ENCODE results near the gene RASL10B. TPM values are rescaled to one million over a fixed set of nuclear protein-coding genes. Genes with fewer than 3 reads are reported as not detected.

RASL10B gene
- total RNA-seq, 1 donor from 2014 or later, result 20.1 TPM

DNA sequence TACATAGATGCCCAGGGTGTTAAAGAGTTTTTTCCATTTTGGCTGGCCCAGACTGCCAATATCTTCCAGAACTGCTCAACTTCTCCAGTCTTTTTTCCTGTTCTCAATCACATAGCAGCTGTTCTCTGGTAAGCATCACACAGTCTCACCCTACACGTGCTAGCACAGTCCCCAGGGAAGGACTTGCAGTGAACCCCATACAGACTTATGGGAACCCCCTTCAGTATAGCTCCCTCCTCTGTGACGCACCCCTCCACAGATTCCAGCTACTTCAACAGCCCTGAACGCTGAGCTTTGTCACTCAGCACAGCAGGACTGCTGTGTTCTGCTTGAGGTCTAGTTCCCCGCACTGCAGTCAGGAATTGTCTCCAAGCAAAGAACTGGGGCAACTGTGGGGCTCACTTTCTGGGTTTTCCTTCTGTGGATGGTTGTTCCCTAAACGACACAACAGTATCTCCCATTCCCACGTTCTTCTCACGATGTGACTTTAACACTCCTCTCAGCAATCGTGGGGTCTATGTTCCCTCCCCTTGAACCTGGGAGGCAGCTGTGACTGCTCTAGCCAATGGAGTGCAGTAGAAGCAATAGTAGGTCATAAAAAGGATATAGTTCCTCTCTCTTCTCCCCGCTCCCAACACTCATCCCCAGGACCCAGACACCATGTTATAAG is 60.4 kb downstream of the RASL10B start:
- Mint-ChIP-seq H3K27ac (no peak overlapping the region), H3K36me3 (no peaks in the 10 kb centered on the region), H3K9me3 (no peaks in the 10 kb centered on the region), H3K4me1 (peaks cover 15% of the 10 kb centered on the region), H3K27me3 (ENCODE audit: low read depth) (peaks cover 44% of the 10 kb centered on the region), H3K4me3 (no peak overlapping the region)
- TF ChIP-seq, protein P1, sequence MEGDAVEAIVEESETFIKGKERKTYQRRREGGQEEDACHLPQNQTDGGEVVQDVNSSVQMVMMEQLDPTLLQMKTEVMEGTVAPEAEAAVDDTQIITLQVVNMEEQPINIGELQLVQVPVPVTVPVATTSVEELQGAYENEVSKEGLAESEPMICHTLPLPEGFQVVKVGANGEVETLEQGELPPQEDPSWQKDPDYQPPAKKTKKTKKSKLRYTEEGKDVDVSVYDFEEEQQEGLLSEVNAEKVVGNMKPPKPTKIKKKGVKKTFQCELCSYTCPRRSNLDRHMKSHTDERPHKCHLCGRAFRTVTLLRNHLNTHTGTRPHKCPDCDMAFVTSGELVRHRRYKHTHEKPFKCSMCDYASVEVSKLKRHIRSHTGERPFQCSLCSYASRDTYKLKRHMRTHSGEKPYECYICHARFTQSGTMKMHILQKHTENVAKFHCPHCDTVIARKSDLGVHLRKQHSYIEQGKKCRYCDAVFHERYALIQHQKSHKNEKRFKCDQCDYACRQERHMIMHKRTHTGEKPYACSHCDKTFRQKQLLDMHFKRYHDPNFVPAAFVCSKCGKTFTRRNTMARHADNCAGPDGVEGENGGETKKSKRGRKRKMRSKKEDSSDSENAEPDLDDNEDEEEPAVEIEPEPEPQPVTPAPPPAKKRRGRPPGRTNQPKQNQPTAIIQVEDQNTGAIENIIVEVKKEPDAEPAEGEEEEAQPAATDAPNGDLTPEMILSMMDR (IDR thresholded peaks at IDR 0.05; ENCODE audit: unreplicated experiment), result no peak
- no peak for DNase-seq (ENCODE audit: low spot score in 2 of 2, unreplicated experiment in 2 of 2)

Other genes starting within 250 kb of the RASL10B start
- gene SLFN12L, start 194.0 kb upstream of the RASL10B start, total RNA-seq, result 0.09 to 0.18 TPM (median 0.09 TPM) in 3 replicates
- not detected in 3 replicates for gene SLFN14, start 170.8 kb upstream of the RASL10B start, total RNA-seq
- gene PEX12, start 153.1 kb upstream of the RASL10B start, total RNA-seq, result 5.0 to 7.5 TPM (median 5.1 TPM) in 3 replicates
- 155 to 158 TPM (median 155 TPM) in 3 replicates for gene AP2B1, start 144.3 kb upstream of the RASL10B start, total RNA-seq
- gene GAS2L2, start 21.6 kb downstream of the RASL10B start, total RNA-seq, result 0.09 to 0.20 TPM (median 0.11 TPM) in 3 replicates
- not detected in 3 replicates for gene C17orf50, start 29.2 kb downstream of the RASL10B start, total RNA-seq
- gene MMP28, start 64.0 kb downstream of the RASL10B start, total RNA-seq, result 0.34 to 0.86 TPM in 2 of 3 replicates, not detected in the other
- 218 to 235 TPM (median 225 TPM) in 3 replicates for gene TAF15, start 77.8 kb downstream of the RASL10B start, total RNA-seq
- not detected in 3 replicates for gene HEATR9, start 137.3 kb downstream of the RASL10B start, total RNA-seq
- gene CCL5, start 148.7 kb downstream of the RASL10B start, total RNA-seq, result not detected in 3 replicates
- 2.1 to 3.5 TPM (median 3.4 TPM) in 3 replicates for gene RDM1, start 199.1 kb downstream of the RASL10B start, total RNA-seq
- gene LYZL6, start 212.1 kb downstream of the RASL10B start, total RNA-seq, result not detected in 3 replicates
- not detected in 3 replicates for gene CCL16, start 249.9 kb downstream of the RASL10B start, total RNA-seq

Data from mesothelial cell of epicardium (in vitro differentiated cells).